Lower leg skin (tissue), 4 donors: Measurements from ENCODE around the gene OTUD4. TPM values are rescaled to one million over a fixed set of nuclear protein-coding genes. Genes with fewer than 3 reads are reported as not detected.

Experiments used
- DNase-seq, 2 donors: peaks; one replicate each; pipeline ENCODE4 v3.0.0-alpha.2; 2019; ENCODE audit warnings: low spot score in 2 of 2
- H3K4me3 ChIP-seq: fragments of 200-600 bp; sonication (generic); 2 replicates; pipeline ENCODE4 v1.5.1; 2017; ENCODE audit warnings: mild to moderate bottlenecking, low read depth; ENCODE audit not compliant: poor library complexity, severe bottlenecking
- POLR2A ChIP-seq, 2 donors: fragments of 450-650 bp; IDR thresholded peaks; one replicate each; pipeline ENCODE4 v1.6.1; 2016 to 2017; ENCODE audit warnings: antibody characterized with exemption in 2 of 2, mild to moderate bottlenecking in 1 of 2, moderate library complexity in 1 of 2
- WGBS, 2 donors: methylation state at CpG; one replicate each; pipeline ENCODE4 v1.1.5; 2018; 5-methylcytosine and 5-hydroxymethylcytosine counted together
- intact Hi-C: fragments of 100-400 bp; cut with DNase I; formaldehyde crosslinking; loops from one replicate; pipeline ENCODE4 v1.15.0; 2023; ENCODE audit warnings: low total_unique reads
- total RNA-seq, 4 donors: library from RNA; depleted of rRNA; stranded (reverse); fragments of >200 nt; gene quantifications; one replicate each; pipeline ENCODE4 v1.1.0, GENCODE V29; 2016
- TF ChIP-seq, protein P1 (sequence below), 3 donors: fragments of 450-650 bp; IDR thresholded peaks; one replicate each; pipeline ENCODE4 v1.5.1; 2016; ENCODE audit warnings: antibody characterized with exemption in 3 of 3, mild to moderate bottlenecking in 3 of 3, moderate library complexity in 2 of 3

The OTUD4 gene
- total RNA-seq, 4 donors from 2014 or later = 26.7 to 38.2 (median 36.1) TPM

DNA sequence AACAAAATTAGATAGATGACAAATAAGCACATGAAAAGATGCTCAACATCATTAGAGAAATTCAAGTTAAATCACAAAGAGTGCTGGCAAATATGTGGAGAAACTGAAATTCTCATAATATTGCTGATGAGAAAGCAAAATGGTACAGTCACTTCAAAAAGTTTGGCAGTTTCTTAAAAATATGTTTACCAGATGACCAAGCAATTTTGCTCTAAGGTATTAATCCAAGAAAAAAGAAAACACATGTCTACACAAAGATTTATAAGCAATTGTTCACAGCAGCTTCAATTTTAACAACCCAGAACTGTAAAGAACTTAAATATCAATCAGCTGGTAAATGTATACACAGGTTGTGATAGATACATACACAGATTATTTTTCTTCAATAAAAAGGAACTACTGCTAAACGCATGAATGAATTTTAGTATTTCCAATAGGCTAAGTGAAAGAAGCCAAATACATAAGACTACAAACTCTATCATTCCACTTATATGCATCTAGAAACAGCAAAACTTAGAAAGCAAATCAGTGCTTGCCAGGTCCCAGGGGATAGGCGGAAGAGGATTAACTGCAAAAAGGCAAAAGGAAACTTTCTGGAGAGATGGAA, 11.7 kb downstream of the OTUD4 start:
- WGBS, 2 donors = 85 to 88% methylated on average over 2 of the region's 2 CpGs
- intact Hi-C loops = no loop called here
- no peak overlapping the region for H3K4me3 ChIP-seq
- no peak for DNase-seq
- TF ChIP-seq, protein P1, sequence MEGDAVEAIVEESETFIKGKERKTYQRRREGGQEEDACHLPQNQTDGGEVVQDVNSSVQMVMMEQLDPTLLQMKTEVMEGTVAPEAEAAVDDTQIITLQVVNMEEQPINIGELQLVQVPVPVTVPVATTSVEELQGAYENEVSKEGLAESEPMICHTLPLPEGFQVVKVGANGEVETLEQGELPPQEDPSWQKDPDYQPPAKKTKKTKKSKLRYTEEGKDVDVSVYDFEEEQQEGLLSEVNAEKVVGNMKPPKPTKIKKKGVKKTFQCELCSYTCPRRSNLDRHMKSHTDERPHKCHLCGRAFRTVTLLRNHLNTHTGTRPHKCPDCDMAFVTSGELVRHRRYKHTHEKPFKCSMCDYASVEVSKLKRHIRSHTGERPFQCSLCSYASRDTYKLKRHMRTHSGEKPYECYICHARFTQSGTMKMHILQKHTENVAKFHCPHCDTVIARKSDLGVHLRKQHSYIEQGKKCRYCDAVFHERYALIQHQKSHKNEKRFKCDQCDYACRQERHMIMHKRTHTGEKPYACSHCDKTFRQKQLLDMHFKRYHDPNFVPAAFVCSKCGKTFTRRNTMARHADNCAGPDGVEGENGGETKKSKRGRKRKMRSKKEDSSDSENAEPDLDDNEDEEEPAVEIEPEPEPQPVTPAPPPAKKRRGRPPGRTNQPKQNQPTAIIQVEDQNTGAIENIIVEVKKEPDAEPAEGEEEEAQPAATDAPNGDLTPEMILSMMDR (IDR thresholded peaks at IDR 0.05) = no peak
- TF ChIP-seq POLR2A (IDR thresholded peaks at IDR 0.05) = no peak

DNA sequence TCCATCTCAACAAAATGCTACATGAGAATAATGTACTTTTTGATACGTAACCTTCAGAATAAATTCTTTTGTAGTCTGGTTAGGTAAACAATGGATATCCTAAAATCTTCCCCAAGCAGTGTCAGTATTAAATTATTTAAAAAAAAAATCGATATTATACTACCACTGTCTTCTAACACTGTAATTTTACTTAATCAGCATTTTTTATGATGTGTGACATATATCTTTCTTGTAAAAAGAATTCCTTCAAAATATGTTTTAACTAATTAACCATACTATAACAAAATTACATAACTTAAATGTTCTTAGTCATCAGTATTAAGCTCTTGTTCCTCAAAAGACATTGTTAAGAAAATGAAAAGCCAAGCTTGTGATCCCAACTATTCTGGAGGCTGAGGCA, 12.5 kb downstream of the OTUD4 start:
- WGBS, 2 donors = 96 to 99% methylated on average over 2 of the region's 2 CpGs

DNA sequence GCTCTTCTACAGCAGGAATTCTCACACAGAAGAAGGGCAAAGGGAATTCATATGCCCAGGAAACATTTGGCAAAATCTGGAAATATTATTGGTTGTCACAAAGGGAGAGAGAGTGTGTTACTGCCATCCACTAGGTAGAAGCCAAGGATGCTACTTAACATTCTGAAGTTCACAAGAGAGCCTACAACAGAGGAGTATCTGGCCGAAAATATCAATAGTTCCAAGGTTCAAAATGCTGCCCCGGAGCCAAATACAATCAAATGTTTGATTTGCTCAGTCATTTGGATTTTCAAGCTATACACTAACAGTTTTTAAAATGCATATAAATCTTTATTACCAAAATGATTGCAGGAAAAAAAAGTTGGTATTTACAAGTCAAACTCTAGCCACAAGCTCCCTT, 18.8 kb downstream of the OTUD4 start:
- WGBS, 2 donors = 43 to 49% methylated on average over 2 of the region's 2 CpGs
- no peak for DNase-seq
- H3K4me3 ChIP-seq = no peak overlapping the region
- intact Hi-C loops = no loop called here
- TF ChIP-seq, protein P1 (IDR thresholded peaks at IDR 0.05) = no peak
- TF ChIP-seq POLR2A (IDR thresholded peaks at IDR 0.05) = no peak

More for the DNA sequence above, 12.5 kb downstream of the OTUD4 start:
- TF ChIP-seq POLR2A (IDR thresholded peaks at IDR 0.05) = no peak
- TF ChIP-seq, protein P1 (IDR thresholded peaks at IDR 0.05) = no peak
- DNase-seq = no peak
- H3K4me3 ChIP-seq = no peak overlapping the region
- intact Hi-C loops = no loop called here

DNA sequence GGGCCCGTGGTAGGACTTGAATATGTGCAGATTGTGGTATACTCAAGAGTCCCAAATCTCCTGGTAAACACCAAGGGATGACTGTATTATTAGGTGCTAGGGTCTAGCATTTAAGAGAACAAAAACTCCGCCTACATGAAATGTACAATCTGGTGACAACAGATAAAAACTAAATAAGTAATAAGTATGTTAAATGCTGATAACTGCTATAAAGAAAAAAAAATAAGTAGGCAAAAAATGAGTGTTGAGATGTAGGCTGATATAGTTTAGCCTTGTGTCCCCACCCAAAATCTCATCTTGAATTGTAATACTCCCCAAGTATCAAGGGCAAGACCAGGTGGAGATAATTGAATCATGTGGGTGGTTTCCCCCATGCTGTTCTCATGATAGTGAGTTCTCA, 23.4 kb downstream of the OTUD4 start:
- no peak for DNase-seq
- no peak overlapping the region for H3K4me3 ChIP-seq
- intact Hi-C loops = no loop called here
- 94 to 96% methylated on average over 2 of the region's 2 CpGs for WGBS, 2 donors
- TF ChIP-seq, protein P1 (IDR thresholded peaks at IDR 0.05) = no peak
- no peak for TF ChIP-seq POLR2A (IDR thresholded peaks at IDR 0.05)

DNA sequence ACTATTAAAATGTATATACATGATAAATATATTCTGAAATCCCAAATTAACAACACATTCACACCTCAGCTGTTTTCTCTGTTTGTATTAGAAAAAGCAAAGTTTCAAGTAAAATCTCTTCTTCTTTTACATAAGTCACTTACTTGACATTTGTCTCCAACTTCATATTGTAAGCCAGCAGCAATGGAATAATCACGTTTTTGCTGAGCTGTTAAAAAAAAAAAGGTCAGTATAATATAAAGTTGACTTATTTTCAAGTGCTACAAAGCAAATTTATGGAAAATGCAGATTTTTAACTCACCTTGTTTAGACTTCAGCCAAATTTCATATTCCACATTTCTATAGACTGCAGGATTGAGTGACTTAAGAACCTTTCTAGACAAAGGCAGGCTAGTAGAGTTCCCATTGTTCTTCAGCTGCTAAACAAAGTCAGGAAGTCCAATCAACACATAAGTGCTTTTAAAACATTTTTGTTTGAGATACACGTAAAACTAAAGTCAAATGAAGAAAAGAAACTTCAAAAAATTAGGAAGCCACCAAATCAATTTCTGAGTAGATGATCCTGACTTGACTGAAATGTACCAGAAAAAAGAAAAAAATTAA, 25.0 kb downstream of the OTUD4 start:
- TF ChIP-seq, protein P1 (IDR thresholded peaks at IDR 0.05) = no peak
- no peak for TF ChIP-seq POLR2A (IDR thresholded peaks at IDR 0.05)
- DNase-seq = no peak
- H3K4me3 ChIP-seq = no peak overlapping the region
- 79 to 82% methylated on average over 2 of the region's 2 CpGs for WGBS, 2 donors
- intact Hi-C loops = no loop called here

DNA sequence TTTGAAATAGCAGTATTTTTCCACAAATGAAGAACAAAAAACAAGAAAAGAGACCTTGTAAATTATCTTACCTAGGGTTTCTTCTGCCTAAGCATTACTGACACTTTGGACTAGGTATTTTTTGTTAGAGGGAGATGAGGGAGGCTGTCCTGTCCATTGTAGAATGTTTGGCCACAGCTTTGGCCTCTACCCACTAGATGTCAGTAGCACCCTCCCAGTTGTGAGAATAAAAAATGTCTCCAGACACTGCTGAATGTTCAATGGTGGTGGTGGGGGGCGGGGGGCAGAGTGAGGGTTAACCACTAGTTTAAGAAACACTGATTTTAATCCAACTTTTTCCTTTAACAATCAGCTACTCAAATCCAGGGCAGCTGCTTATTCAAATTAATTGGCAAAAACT, 25.8 kb downstream of the OTUD4 start:
- intact Hi-C loops = no loop called here
- 90 to 92% methylated on average over 1 of the region's 1 CpG for WGBS, 2 donors
- H3K4me3 ChIP-seq = no peak overlapping the region
- no peak for DNase-seq
- no peak for TF ChIP-seq POLR2A (IDR thresholded peaks at IDR 0.05)
- TF ChIP-seq, protein P1 (IDR thresholded peaks at IDR 0.05) = no peak
